ENCODE results near the gene USH2A.

DNA sequence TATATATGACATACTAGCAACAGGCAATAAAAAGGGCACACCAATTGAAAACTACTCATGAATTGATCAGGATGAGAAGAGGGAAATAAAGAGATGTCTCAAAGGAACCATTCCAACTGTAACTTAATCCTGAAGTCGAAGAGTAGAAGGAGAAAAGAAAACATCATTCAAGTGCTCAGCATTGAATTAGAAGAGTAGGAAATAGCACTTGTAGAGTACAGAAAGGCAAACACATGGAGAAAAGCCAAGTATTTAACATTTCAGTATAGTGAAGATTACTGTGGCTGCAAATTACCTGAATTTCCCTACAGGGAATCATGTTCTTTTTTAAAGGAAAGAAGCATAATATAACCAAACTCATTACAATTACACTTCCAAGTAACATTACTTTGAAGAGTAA, 651.1 kb downstream of the USH2A start:
- TF ChIP-seq, protein P1, sequence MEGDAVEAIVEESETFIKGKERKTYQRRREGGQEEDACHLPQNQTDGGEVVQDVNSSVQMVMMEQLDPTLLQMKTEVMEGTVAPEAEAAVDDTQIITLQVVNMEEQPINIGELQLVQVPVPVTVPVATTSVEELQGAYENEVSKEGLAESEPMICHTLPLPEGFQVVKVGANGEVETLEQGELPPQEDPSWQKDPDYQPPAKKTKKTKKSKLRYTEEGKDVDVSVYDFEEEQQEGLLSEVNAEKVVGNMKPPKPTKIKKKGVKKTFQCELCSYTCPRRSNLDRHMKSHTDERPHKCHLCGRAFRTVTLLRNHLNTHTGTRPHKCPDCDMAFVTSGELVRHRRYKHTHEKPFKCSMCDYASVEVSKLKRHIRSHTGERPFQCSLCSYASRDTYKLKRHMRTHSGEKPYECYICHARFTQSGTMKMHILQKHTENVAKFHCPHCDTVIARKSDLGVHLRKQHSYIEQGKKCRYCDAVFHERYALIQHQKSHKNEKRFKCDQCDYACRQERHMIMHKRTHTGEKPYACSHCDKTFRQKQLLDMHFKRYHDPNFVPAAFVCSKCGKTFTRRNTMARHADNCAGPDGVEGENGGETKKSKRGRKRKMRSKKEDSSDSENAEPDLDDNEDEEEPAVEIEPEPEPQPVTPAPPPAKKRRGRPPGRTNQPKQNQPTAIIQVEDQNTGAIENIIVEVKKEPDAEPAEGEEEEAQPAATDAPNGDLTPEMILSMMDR (conservative IDR thresholded peaks at IDR 0.05; ENCODE audit: low read depth, low read length), result no peak
- TF ChIP-seq EZH2 (IDR thresholded peaks at IDR 0.05; ENCODE audit: borderline replicate concordance, low read depth, low read length, poor library complexity, severe bottlenecking), result no peak

All from A673 (cell line).